Heart left ventricle (tissue), 16 donors: ENCODE results near the gene JUND. TPM values are rescaled to one million over a fixed set of nuclear protein-coding genes. Genes with fewer than 3 reads are reported as not detected.
A peak's percentile ranks its signal among the peaks of the same experiment; 100 is the strongest.

Experiments
- ATAC-seq, 4 donors: fragments of 200-7000 bp; cut with Tn5 transposase; one replicate each; pipeline ENCODE4 v1.9.1; 2020 to 2022; ENCODE audit warnings: moderate library complexity in 4 of 4, mild to moderate bottlenecking in 3 of 4, moderate number of reproducible peaks in 1 of 4
- DNase-seq, 5 donors: peaks; one replicate each; pipeline ENCODE4 v3.0.0-alpha.2; 2020
- H3K27ac ChIP-seq, 12 donors: fragments of 200-600 bp; sonication (generic) in 4 of 12; one replicate each; pipeline versions ENCODE4 v1.5.0 to v1.8.0; 2016 to 2022; ENCODE audit warnings: mild to moderate bottlenecking in 2 of 12
- H3K27me3 ChIP-seq, 9 donors: fragments of 200-600 bp; sonication (generic) in 2 of 9; one replicate each; pipeline versions ENCODE4 v1.5.1 to v1.8.0; 2016 to 2022; ENCODE audit warnings: mild to moderate bottlenecking in 3 of 9
- H3K36me3 ChIP-seq, 9 donors: fragments of 200-600 bp; sonication (generic) in 2 of 9; one replicate each; pipeline versions ENCODE4 v1.5.0 to v1.8.0; 2018 to 2022; ENCODE audit warnings: mild to moderate bottlenecking in 2 of 9
- H3K4me1 ChIP-seq, 12 donors: fragments of 200-600 bp; sonication (generic) in 4 of 12; one replicate each; pipeline versions ENCODE4 v1.5.0 to v1.8.0; 2016 to 2022; ENCODE audit warnings: mild to moderate bottlenecking in 3 of 12
- H3K4me3 ChIP-seq, 12 donors: fragments of 200-600 bp; sonication (generic) in 4 of 12; one replicate each; pipeline versions ENCODE4 v1.5.0 to v1.8.0; 2017 to 2022; ENCODE audit warnings: mild to moderate bottlenecking in 9 of 12, moderate library complexity in 4 of 12
- H3K9me3 ChIP-seq, 12 donors: fragments of 200-600 bp; sonication (generic) in 4 of 12; one replicate each; pipeline versions ENCODE4 v1.5.0 to v1.8.0; 2016 to 2022; ENCODE audit warnings: mild to moderate bottlenecking in 1 of 12
- CTCF ChIP-seq, 12 donors: fragments of 200-600 bp; sonication (generic) in 4 of 12; IDR thresholded peaks; one replicate each; pipeline versions ENCODE4 v1.5.0 to v1.8.0; 2018 to 2022; ENCODE audit warnings: antibody characterized with exemption in 12 of 12, mild to moderate bottlenecking in 5 of 12
- POLR2A ChIP-seq, 2 donors: fragments of 450-650 bp; IDR thresholded peaks; one replicate each; pipeline ENCODE4 v1.6.1; 2017; ENCODE audit warnings: antibody characterized with exemption in 2 of 2, mild to moderate bottlenecking in 2 of 2, moderate library complexity in 2 of 2
- WGBS, 4 donors: extraction: QIAGEN DNeasy Blood & Tissue Kit in 2 of 4; methylation state at CpG; one replicate each; pipeline versions ENCODE4 v1.1.5 to v1.1.7; 2013 to 2018; 5-methylcytosine and 5-hydroxymethylcytosine counted together
- intact Hi-C, 10 donors: fragments of 100-400 bp; cut with DNase I; formaldehyde crosslinking; loops; one replicate each; pipeline versions ENCODE4 v1.11.1 to v1.14.2; 2022
- polyA plus RNA-seq, 2 donors: library from polyadenylated mRNA; stranded (reverse); fragments of 200-250 nt; gene quantifications; one replicate each; pipeline ENCODE4 v1.2.3, GENCODE V29; 2013
- total RNA-seq, 9 donors: library from RNA; depleted of rRNA in 2 of 9; stranded (reverse); fragments of >200 nt in 2 of 9; fragmentation: NEBNext Ultra II Directional in 3 of 9; extraction: Animal tissue kit (Norgen Biotek cat#: 25700) in 3 of 9; gene quantifications; one replicate each; pipeline versions ENCODE4 v1.1.0 to v1.2.4, GENCODE V29; 2016 to 2023
- donor health status: ischemic (EF 13 %, LVEDD 7.1; RV severe dilation, severe dysfunction).
- donor health status: healthy with polysubstance abuse.
- donor health status: DM: no; HTN: yes; CAD: no.
- donor health status: DM: no; HTN: no; CAD: no.
- donor health status: ischemic (EF 25% LVEDD 6.9; RV normal size, moderate dysfunction).
- donor health status: ischemic (EF 25% LVEDD 5.7; RV mildly dilated, moderate dysfunction).
- donor health status: healthy.
- donor health status: DM: yes; HTN: yes; CAD: no.
- donor health status: ischemic (EF 35%, LVEDD 5.7; RV mildly dilated, moderate dysfunction).
- donor health status: nonischemic (EF 11% LVEDD 7.7; RV severe dilation, severe dysfunction).
- donor health status: DM: yes; HTN: yes; CAD: no.
- donor health status: PGD.
- donor health status: ischemic (EF 29% LVEDD 5.4; RV normal size, mild dysfunction).
- donor health status: nonischemic (EF 23%, LVEDD 6.1; RV moderate dilation, normal function).

JUND gene
- total and polyA plus RNA-seq, 11 donors = 80.2 to 352 (median 137) TPM

GRCh38 chr19:18283338-18283737 lies 1.9 kb upstream of the JUND start:
- no peak overlapping the region for H3K4me3 ChIP-seq
- peaks cover 10 to 36% (median 26%) of the 10 kb centered on the region in 12 donors for H3K4me1 ChIP-seq
- intact Hi-C loops = loop anchor here in 1 of 10 donors (10.0 kb wide), 1 partner anchor 131 kb away; the partner anchor contains the start of gene SSBP4
- DNase-seq = no peak
- TF ChIP-seq POLR2A (IDR thresholded peaks at IDR 0.05) (no peak), CTCF (IDR thresholded peaks at IDR 0.05) (no peak)
- WGBS, 4 donors = 85 to 95% (median 93%) methylated on average over 5 of the region's 5 CpGs
- peaks cover 3 to 10% (median 8%) of the 10 kb centered on the region in 9 donors for H3K36me3 ChIP-seq
- peak overlapping the region; percentile 99 to 100 (median 99) for H3K27ac ChIP-seq
- H3K9me3 ChIP-seq = no peaks in the 10 kb centered on the region
- no peak for ATAC-seq
- H3K27me3 ChIP-seq = no peaks in the 10 kb centered on the region

GRCh38 chr19:18282788-18283141 lies 1.3 kb upstream of the JUND start:
- intact Hi-C loops = loop anchor here in 3 of 10 donors (1.0 to 10.0 kb wide), 3 partner anchors 9 to 132 kb away; partner anchors contain the start of gene SSBP4 (in 1 of the 3)
- peaks cover 3 to 15% (median 13%) of the 10 kb centered on the region in 9 donors for H3K36me3 ChIP-seq
- H3K4me1 ChIP-seq = peaks cover 10 to 42% (median 31%) of the 10 kb centered on the region in 12 donors
- H3K27ac ChIP-seq = peak overlapping the region; percentile 99 to 100 (median 99)
- ATAC-seq (no peak), DNase-seq (no peak)
- 50 to 67% (median 53%) methylated on average over 4 of the region's 4 CpGs for WGBS, 4 donors
- TF ChIP-seq POLR2A (IDR thresholded peaks at IDR 0.05) (no peak), CTCF (IDR thresholded peaks at IDR 0.05) (no peak)
- no peaks in the 10 kb centered on the region for H3K27me3 ChIP-seq
- H3K9me3 ChIP-seq = no peaks in the 10 kb centered on the region
- H3K4me3 ChIP-seq = peak overlapping the region in 10 of 12 donors; percentile 36 to 100 (median 62)

GRCh38 chr19:18282021-18282787 lies 782 bp upstream of the JUND start:
- peak; percentile 3 to 73 (median 6) for ATAC-seq
- peaks cover 10 to 46% (median 36%) of the 10 kb centered on the region in 12 donors for H3K4me1 ChIP-seq
- no peaks in the 10 kb centered on the region for H3K9me3 ChIP-seq
- peak in 5 of 12 donors; percentile 15 to 48 (median 34) for TF ChIP-seq CTCF (IDR thresholded peaks at IDR 0.05)
- TF ChIP-seq POLR2A (IDR thresholded peaks at IDR 0.05) = peak in 1 of 2 donors; percentile 34
- WGBS, 4 donors = 0 to 2% (median 1%) methylated on average over 10 to 27 of the region's 27 CpGs
- H3K36me3 ChIP-seq = peaks cover 3 to 21% (median 13%) of the 10 kb centered on the region in 9 donors
- no peaks in the 10 kb centered on the region for H3K27me3 ChIP-seq
- peak overlapping the region; percentile 36 to 100 (median 62) for H3K4me3 ChIP-seq
- intact Hi-C loops = loop anchor here in 3 of 10 donors (1.0 to 10.0 kb wide), 3 partner anchors 9 to 133 kb away; partner anchors contain the start of gene SSBP4 (in 1 of the 3)
- H3K27ac ChIP-seq = peak overlapping the region; percentile 99 to 100 (median 99)
- DNase-seq = peak in 1 of 5 donors; percentile 78
